IPS-20b (cell line): ENCODE data around the gene TIGD2.

ENCODE experiments used
- H3K27ac ChIP-seq: one replicate; pipeline ENCODE4 v1.5.1; 2013; ENCODE audit warnings: low read length
- H3K27me3 ChIP-seq: 2 replicates; pipeline ENCODE4 v1.6.1; 2013; ENCODE audit warnings: mild to moderate bottlenecking, low read length, inconsistent platforms; ENCODE audit not compliant: insufficient read depth
- H3K36me3 ChIP-seq: 2 replicates; pipeline ENCODE4 v1.6.1; 2013; ENCODE audit warnings: low read depth, mild to moderate bottlenecking, inconsistent platforms, low read length, moderate library complexity; ENCODE audit not compliant: insufficient read depth
- H3K4me1 ChIP-seq: 2 replicates; pipeline ENCODE4 v1.6.1; 2013; ENCODE audit warnings: mild to moderate bottlenecking, control low read depth, inconsistent platforms, low read length, moderate library complexity; ENCODE audit not compliant: insufficient read depth
- H3K4me3 ChIP-seq: 2 replicates; pipeline ENCODE4 v1.5.1; 2013; ENCODE audit warnings: mild to moderate bottlenecking, low read length, inconsistent platforms
- H3K9ac ChIP-seq: 2 replicates; pipeline ENCODE4 v1.6.1; 2013; ENCODE audit warnings: low read depth, mild to moderate bottlenecking, inconsistent platforms, low read length, moderate library complexity
- H3K9me3 ChIP-seq: 2 replicates; pipeline ENCODE4 v1.6.1; 2013; ENCODE audit warnings: mild to moderate bottlenecking, low read depth, low read length, inconsistent platforms; ENCODE audit not compliant: insufficient read depth

Gene TIGD2

GRCh38 chr4:89110986-89111832, at the start of gene TIGD2:
TIGD2 (plus strand) TSS chr4:89111533; CDS start chr4:89112975, 1,442 bp downstream.
- Histone ChIP-seq H3K4me3 (peak within 1 kb of the TSS; percentile 81), H3K9ac (peak within 1 kb of the TSS; percentile 74), H3K27me3 (peaks cover 38% of the 10 kb centered on the region), H3K9me3 (no peaks in the 10 kb centered on the region), H3K4me1 (peaks cover 17% of the 10 kb centered on the region), H3K27ac (no peak within 1 kb of the TSS), H3K36me3 (peaks cover 4% of the 10 kb centered on the region; the same call in 1 of the 2 replicates)

GRCh38 chr4:89064848-89065247, 46.5 kb upstream of the TIGD2 start:
- H3K9me3 ChIP-seq = peaks cover 12% of the 10 kb centered on the region
- H3K9ac ChIP-seq = no peak overlapping the region
- H3K36me3 ChIP-seq = no peaks in the 10 kb centered on the region
- no peaks in the 10 kb centered on the region for H3K4me1 ChIP-seq
- no peaks in the 10 kb centered on the region for H3K27me3 ChIP-seq
- H3K4me3 ChIP-seq = no peak overlapping the region
- no peak overlapping the region for H3K27ac ChIP-seq

GRCh38 chr4:89067417-89067816, 43.9 kb upstream of the TIGD2 start:
- H3K9me3 ChIP-seq = peaks cover 12% of the 10 kb centered on the region
- no peak overlapping the region for H3K9ac ChIP-seq
- no peaks in the 10 kb centered on the region for H3K27me3 ChIP-seq
- H3K4me3 ChIP-seq = no peak overlapping the region
- no peaks in the 10 kb centered on the region for H3K36me3 ChIP-seq
- no peak overlapping the region for H3K27ac ChIP-seq
- H3K4me1 ChIP-seq = no peaks in the 10 kb centered on the region

DNA sequence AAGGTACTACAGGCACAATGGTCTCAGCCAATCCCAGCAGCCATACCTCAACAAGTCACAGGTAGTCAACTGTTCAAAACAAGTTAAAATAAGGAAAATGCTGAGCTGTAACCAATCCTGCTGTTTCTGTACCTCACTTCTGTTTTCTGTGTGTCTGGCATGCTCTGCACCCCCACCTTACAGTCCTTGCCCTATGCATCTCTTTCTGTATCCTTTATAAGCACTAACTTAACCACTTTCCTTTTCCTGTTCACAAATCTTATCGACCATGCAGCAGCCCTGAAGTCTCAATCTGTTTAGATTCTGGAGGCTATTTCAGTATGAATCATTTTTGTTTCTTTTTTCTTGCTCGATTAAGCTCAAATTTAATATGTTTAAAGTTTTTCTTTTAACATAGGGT, 41.9 kb upstream of the TIGD2 start:
- H3K9ac ChIP-seq = no peak overlapping the region

GRCh38 chr4:89070041-89070440, 41.3 kb upstream of the TIGD2 start:
- Histone ChIP-seq H3K4me3 (no peak overlapping the region), H3K27me3 (no peaks in the 10 kb centered on the region), H3K9ac (no peak overlapping the region)

More for the DNA sequence above, 41.9 kb upstream of the TIGD2 start:
- peaks cover 12% of the 10 kb centered on the region for H3K9me3 ChIP-seq
- no peak overlapping the region for H3K4me3 ChIP-seq
- no peaks in the 10 kb centered on the region for H3K36me3 ChIP-seq
- H3K27me3 ChIP-seq = no peaks in the 10 kb centered on the region
- no peaks in the 10 kb centered on the region for H3K4me1 ChIP-seq
- no peak overlapping the region for H3K27ac ChIP-seq

GRCh38 chr4:89071311-89071710, 40.0 kb upstream of the TIGD2 start:
- no peaks in the 10 kb centered on the region for H3K36me3 ChIP-seq
- no peaks in the 10 kb centered on the region for H3K9me3 ChIP-seq
- no peaks in the 10 kb centered on the region for H3K4me1 ChIP-seq
- H3K9ac ChIP-seq = no peak overlapping the region
- no peaks in the 10 kb centered on the region for H3K27me3 ChIP-seq
- no peak overlapping the region for H3K4me3 ChIP-seq
- H3K27ac ChIP-seq = no peak overlapping the region

More at GRCh38 chr4:89070041-89070440, 41.3 kb upstream of the TIGD2 start:
- no peaks in the 10 kb centered on the region for H3K4me1 ChIP-seq
- H3K27ac ChIP-seq = no peak overlapping the region
- no peaks in the 10 kb centered on the region for H3K36me3 ChIP-seq
- peaks cover 8% of the 10 kb centered on the region for H3K9me3 ChIP-seq

DNA sequence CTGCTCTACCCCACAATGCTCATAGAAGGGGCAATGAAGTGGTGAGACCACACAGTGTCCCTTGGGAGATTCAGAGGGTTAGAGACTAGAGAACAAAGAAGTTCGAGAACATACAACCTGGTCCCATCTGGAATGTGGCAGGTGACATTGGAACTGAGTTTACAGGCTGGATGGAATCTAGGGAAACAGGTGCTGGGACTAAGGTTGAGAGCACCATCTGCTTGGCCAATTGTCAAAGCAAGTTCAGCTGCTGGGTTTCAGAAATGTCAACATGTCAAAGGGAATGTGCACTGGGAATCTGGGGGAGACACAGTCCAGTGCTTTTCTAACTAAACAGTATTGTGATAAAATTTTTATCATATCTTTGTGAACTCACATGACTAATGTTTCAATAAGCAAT, 38.4 kb upstream of the TIGD2 start:
- H3K4me3 ChIP-seq = no peak overlapping the region
- no peaks in the 10 kb centered on the region for H3K36me3 ChIP-seq
- no peaks in the 10 kb centered on the region for H3K4me1 ChIP-seq
- H3K27ac ChIP-seq = no peak overlapping the region
- no peaks in the 10 kb centered on the region for H3K27me3 ChIP-seq
- no peak overlapping the region for H3K9ac ChIP-seq
- no peaks in the 10 kb centered on the region for H3K9me3 ChIP-seq

DNA sequence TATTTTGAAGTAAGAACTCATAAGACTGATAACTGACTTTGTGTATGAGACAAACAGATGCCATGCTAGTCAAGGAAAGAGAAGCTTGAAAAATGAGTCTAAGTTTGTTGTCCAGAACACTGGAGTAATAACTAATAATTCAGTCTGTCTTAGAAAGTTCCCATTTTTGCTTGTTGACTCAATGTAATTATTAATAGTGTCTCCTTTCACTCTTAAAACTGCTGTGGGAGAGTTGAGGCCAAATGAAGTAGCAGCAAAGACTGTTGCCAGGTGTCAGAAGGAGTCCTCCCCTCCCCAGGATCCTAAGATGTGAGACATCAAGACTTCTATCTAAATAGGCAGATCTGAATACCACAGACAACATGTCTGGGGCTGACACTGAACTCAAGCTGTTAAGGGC, 33.6 kb upstream of the TIGD2 start:
- Histone ChIP-seq H3K9ac (no peak overlapping the region), H3K27ac (no peak overlapping the region), H3K27me3 (no peaks in the 10 kb centered on the region), H3K4me3 (no peak overlapping the region), H3K36me3 (no peaks in the 10 kb centered on the region), H3K4me1 (no peaks in the 10 kb centered on the region), H3K9me3 (no peaks in the 10 kb centered on the region)

DNA sequence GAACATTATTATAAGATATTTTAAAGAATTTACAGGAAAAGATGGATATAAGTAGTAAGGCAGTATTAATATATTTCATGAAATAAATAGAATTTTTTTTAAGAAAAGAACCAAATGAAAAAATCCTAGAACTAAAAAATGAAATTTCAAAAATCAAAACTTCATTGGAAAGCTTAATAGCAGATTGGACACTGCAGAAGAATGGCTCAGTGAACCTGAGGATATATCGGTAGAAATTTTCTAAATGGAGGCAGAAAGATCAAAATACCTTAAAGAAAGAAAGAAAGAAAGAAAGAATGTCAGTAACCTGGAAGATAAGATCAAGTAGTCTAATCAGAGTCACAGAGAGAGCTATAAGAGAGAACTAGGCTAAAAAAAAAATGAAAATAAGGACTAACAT, 33.0 kb upstream of the TIGD2 start:
- H3K9me3 ChIP-seq = no peaks in the 10 kb centered on the region
- no peak overlapping the region for H3K9ac ChIP-seq
- no peaks in the 10 kb centered on the region for H3K36me3 ChIP-seq
- H3K27ac ChIP-seq = no peak overlapping the region
- H3K4me1 ChIP-seq = no peaks in the 10 kb centered on the region
- no peaks in the 10 kb centered on the region for H3K27me3 ChIP-seq
- H3K4me3 ChIP-seq = no peak overlapping the region

DNA sequence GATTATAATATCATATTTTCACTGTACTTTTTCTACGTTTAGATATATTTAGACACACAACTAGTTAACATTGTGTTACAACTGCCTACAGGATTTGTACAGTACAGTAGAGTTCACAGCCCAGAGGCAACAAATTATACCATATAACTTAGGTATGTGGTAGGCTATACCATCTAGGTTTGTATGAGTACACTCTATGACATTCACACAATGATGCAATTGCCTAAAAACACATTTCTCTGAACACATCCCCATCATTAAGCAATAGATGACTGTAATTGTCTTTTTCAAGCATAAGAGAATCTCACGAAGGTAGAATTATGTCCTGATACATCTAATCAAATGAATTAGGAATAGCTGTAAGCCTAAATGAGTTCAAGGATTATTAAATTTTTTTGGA, 12.3 kb upstream of the TIGD2 start:
- Histone ChIP-seq H3K36me3 (no peaks in the 10 kb centered on the region), H3K27ac (no peak overlapping the region), H3K4me3 (no peak overlapping the region), H3K9me3 (peaks cover 4% of the 10 kb centered on the region; the same call in 1 of the 2 replicates), H3K9ac (no peak overlapping the region), H3K4me1 (no peaks in the 10 kb centered on the region), H3K27me3 (no peaks in the 10 kb centered on the region)

DNA sequence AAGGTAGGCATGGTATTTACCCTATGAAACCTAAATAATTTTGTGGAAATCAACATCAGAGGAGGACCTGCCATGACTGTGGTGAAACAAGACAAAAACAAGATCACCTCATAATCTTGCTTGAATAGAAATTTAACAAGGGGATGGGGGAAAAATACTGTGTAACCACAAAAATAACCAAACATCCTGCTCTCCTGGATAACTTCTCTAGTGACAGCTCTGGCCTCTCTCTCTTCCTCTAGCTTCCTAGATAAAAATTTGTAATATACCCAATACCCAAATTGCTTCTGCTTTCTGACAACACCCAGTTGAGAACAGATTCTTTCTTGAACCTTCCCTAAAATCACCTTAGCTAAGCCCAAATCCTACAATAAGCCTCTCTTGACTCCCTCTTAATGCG, 11.9 kb upstream of the TIGD2 start:
- Histone ChIP-seq H3K4me3 (no peak overlapping the region), H3K36me3 (no peaks in the 10 kb centered on the region), H3K9ac (no peak overlapping the region), H3K4me1 (no peaks in the 10 kb centered on the region), H3K27ac (no peak overlapping the region), H3K9me3 (peaks cover 4% of the 10 kb centered on the region; the same call in 1 of the 2 replicates), H3K27me3 (no peaks in the 10 kb centered on the region)

- Histone ChIP-seq H3K27ac (no peak overlapping the region), H3K9ac (no peak overlapping the region), H3K4me3 (no peak overlapping the region), H3K27me3 (no peaks in the 10 kb centered on the region), H3K9me3 (peaks cover 4% of the 10 kb centered on the region; the same call in 1 of the 2 replicates), H3K36me3 (no peaks in the 10 kb centered on the region), H3K4me1 (no peaks in the 10 kb centered on the region)
Observed at GRCh38 chr4:89100853-89101252, 10.5 kb upstream of the TIGD2 start.
